K562 (cell line): ENCODE data around the gene ZNF775. TPM values are rescaled to one million over a fixed set of nuclear protein-coding genes. Genes with fewer than 3 reads are reported as not detected.

Source experiments
- ARID3B ChIP-seq: fragments of 250-450 bp; sonication (Bioruptor Pico); IDR thresholded peaks from 2 replicates; pipeline ENCODE4 v1.4.0; 2020; ENCODE audit warnings: borderline replicate concordance
- HDAC8 ChIP-seq: fragments of 450-650 bp; IDR thresholded peaks from 2 replicates; pipeline ENCODE4 v1.6.1; 2016; ENCODE audit warnings: mild to moderate bottlenecking, missing genetic modification characterization, moderate library complexity, missing compliant biosample characterization
- HMG20A ChIP-seq: fragments of 450-650 bp; formaldehyde crosslinking; conservative IDR thresholded peaks from 2 replicates; pipeline ENCODE4 v1.4.0; 2020; ENCODE audit warnings: mild to moderate bottlenecking, mixed read lengths
- OTX1 ChIP-seq: fragments of 450-650 bp; formaldehyde crosslinking; IDR thresholded peaks from 2 replicates; pipeline ENCODE4 v1.4.0; 2022; ENCODE audit warnings: mild to moderate bottlenecking
- PBX2 ChIP-seq, 2 experiments: IDR thresholded peaks in 1 of 2; conservative IDR thresholded peaks in 1 of 2; 2 replicates each; pipeline ENCODE4 v1.6.1; 2016; ENCODE audit warnings: low read depth in 2 of 2, mild to moderate bottlenecking in 1 of 2, missing compliant biosample characterization in 1 of 2, missing genetic modification characterization in 1 of 2, moderate library complexity in 1 of 2
- SMAD3 ChIP-seq: fragments of 450-650 bp; formaldehyde crosslinking; conservative IDR thresholded peaks from 2 replicates; pipeline ENCODE4 v1.4.0; 2020; ENCODE audit warnings: mild to moderate bottlenecking
- ZBTB40 ChIP-seq, 2 experiments: fragments of 450-650 bp in 1 of 2; sonication (generic) in 1 of 2; formaldehyde crosslinking in 1 of 2; IDR thresholded peaks; 2 replicates each; pipeline versions ENCODE4 v1.7.1 to v1.9.0; 2016 to 2022; ENCODE audit warnings: inconsistent platforms in 1 of 2, mild to moderate bottlenecking in 1 of 2, missing genetic modification reagents in 1 of 2
- ZNF740 ChIP-seq, 3 experiments: fragments of 200-800 bp in 1 of 3; sonication (Bioruptor generic) in 1 of 3; sonication (generic) in 1 of 3; formaldehyde crosslinking in 1 of 3; IDR thresholded peaks; 2 replicates each; pipeline versions ENCODE4 v1.6.1 to v1.8.0; 2016 to 2022; ENCODE audit warnings: mild to moderate bottlenecking in 2 of 3, missing compliant biosample characterization in 2 of 3, missing genetic modification characterization in 2 of 3, missing genetic modification reagents in 1 of 3
- polyA plus RNA-seq, 8 experiments: library from polyadenylated mRNA; depleted of rRNA in 4 of 8; stranded (reverse) in 5 of 8; unstranded in 3 of 8; fragments of >200 nt; fragmentation: Nextera tagmentation in 2 of 8; fragmentation: Illumina TruSeq in 1 of 8; extraction: Ambion mirVana in 2 of 8; extraction: Trizol in 1 of 8; gene quantifications; 2 replicates each; pipeline versions ENCODE4 v1.2.1 to v1.2.3, GENCODE V29; 2011 to 2014; ENCODE audit warnings: inconsistent platforms in 1 of 8, missing spikeins in 1 of 8
- total RNA-seq, 7 experiments: library from RNA; depleted of rRNA in 6 of 7; stranded (reverse); fragments of >200 nt in 6 of 7; fragmentation: Illumina TruSeq in 2 of 7; extraction: Trizol in 2 of 7; gene quantifications; 2 replicates each; pipeline versions ENCODE4 v1.2.1 to v1.2.3, GENCODE V29; 2011 to 2021; ENCODE audit warnings: low replicate concordance in 1 of 7

ZNF775 gene
- total and polyA plus RNA-seq, 9 of the 15 experiments (the other 6 are each of a cell fraction or from before 2014, with no cell fraction given) = 0.04 to 18.7 (median 4.9) TPM

- TF ChIP-seq ZBTB40 (IDR thresholded peaks at IDR 0.05) (peak; percentile 17; the same call in 1 of the 2 replicates), ZBTB40 (CRISPR knock-in tag; IDR thresholded peaks at IDR 0.05) (no peak), HDAC8 (tag) (peak; percentile 61), SMAD3 (peak; percentile 40; the same call in 1 of the 2 replicates), ZNF740 (CRISPR knock-in tag; IDR thresholded peaks at IDR 0.05) (no peak), ZNF740 (tag; IDR thresholded peaks at IDR 0.05) (0 out of 4 replicates have a peak, but pooled peaks of 1 of the 2 experiments have one; percentile 71), ARID3B (CRISPR knock-in tag) (no peak), OTX1 (CRISPR knock-in tag) (peak; percentile 66), PBX2 (CRISPR knock-in tag; IDR thresholded peaks at IDR 0.05; ENCODE audit: low read depth) (no peak), PBX2 (tag; conservative IDR thresholded peaks at IDR 0.05; ENCODE audit: low read depth) (0 out of 2 replicates have a peak, but pooled peaks have one; percentile 45), HMG20A (CRISPR knock-in tag) (no peak)
These were observed 52.9 kb downstream of the ZNF775 start (continued) for GRCh38 chr7:150431839-150432658.
